Aorta (tissue), 5 donors: ENCODE measurements around the gene HMGCS2. TPM values are rescaled to one million over a fixed set of nuclear protein-coding genes. Genes with fewer than 3 reads are reported as not detected.
"Not testable (repeated sequence)": the region's sequence is repeated elsewhere in the genome, so short reads cannot be mapped to it uniquely, and the experiment has no call there.

Experiments
- ATAC-seq: fragments of 200-7000 bp; cut with Tn5 transposase; one replicate; pipeline ENCODE4 v1.9.1; 2022; ENCODE audit warnings: moderate library complexity; ENCODE audit not compliant: low FRiP score
- DNase-seq, 2 donors: peaks; one replicate each; pipeline ENCODE4 v3.0.0-alpha.2; 2020
- H3K27ac ChIP-seq, 2 donors: one replicate each; pipeline ENCODE4 v1.5.1; 2013; ENCODE audit warnings: low read length in 2 of 2, mild to moderate bottlenecking in 2 of 2, moderate library complexity in 2 of 2, control low read depth in 1 of 2, inconsistent platforms in 1 of 2, low read depth in 1 of 2
- H3K27me3 ChIP-seq, 2 donors: one replicate each; pipeline ENCODE4 v1.6.1; 2013; ENCODE audit warnings: control low read depth in 1 of 2, low read length in 1 of 2, mild to moderate bottlenecking in 1 of 2, moderate library complexity in 1 of 2; ENCODE audit not compliant: insufficient read depth in 2 of 2, control insufficient read depth in 1 of 2
- H3K36me3 ChIP-seq, 2 donors: one replicate each; pipeline ENCODE4 v1.6.1; 2013; ENCODE audit warnings: control low read depth in 1 of 2, low read length in 1 of 2, mild to moderate bottlenecking in 1 of 2; ENCODE audit not compliant: insufficient read depth in 2 of 2, control insufficient read depth in 1 of 2
- H3K4me1 ChIP-seq, 2 donors: one replicate each; pipeline ENCODE4 v1.6.1; 2013; ENCODE audit warnings: low read length in 2 of 2, control low read depth in 1 of 2, mild to moderate bottlenecking in 1 of 2, moderate library complexity in 1 of 2; ENCODE audit not compliant: insufficient read depth in 2 of 2, control insufficient read depth in 1 of 2
- H3K4me3 ChIP-seq, 2 donors: one replicate each; pipeline ENCODE4 v1.5.1; 2013; ENCODE audit warnings: low read length in 2 of 2, control low read depth in 1 of 2, mild to moderate bottlenecking in 1 of 2
- H3K9me3 ChIP-seq: one replicate; pipeline ENCODE4 v1.6.1; 2013; ENCODE audit warnings: mild to moderate bottlenecking, low read length; ENCODE audit not compliant: control insufficient read depth
- WGBS, 2 donors: extraction: QIAGEN DNeasy Blood & Tissue Kit; methylation state at CpG; one replicate each; pipeline ENCODE4 v1.1.7; 2013; 5-methylcytosine and 5-hydroxymethylcytosine counted together
- intact Hi-C, 2 donors: fragments of 100-400 bp; cut with DNase I; formaldehyde crosslinking; loops; one replicate each; pipeline versions ENCODE4 v1.14.2 to v1.15.0; 2022
- polyA plus RNA-seq, 2 donors: library from polyadenylated mRNA; stranded (reverse); fragments of 200-250 nt; gene quantifications; one replicate each; pipeline ENCODE4 v1.2.3, GENCODE V29; 2013
- total RNA-seq, 2 donors: library from RNA; stranded (reverse); fragmentation: NEBNext Ultra II Directional; extraction: Animal tissue kit (Norgen Biotek cat#: 25700); gene quantifications; one replicate each; pipeline ENCODE4 v1.2.1, GENCODE V29; 2021
- donor health status: healthy with polysubstance abuse.
- donor health status: Bipolar disorder and iron deficiency.
- donor health status: DM: no; HTN: no; CAD: no.
- donor health status: DM: no; HTN: no; CAD: no.
- donor health status: DM: yes; HTN: yes; CAD: no.

Gene HMGCS2
- total and polyA plus RNA-seq, 4 donors: 1.1 to 9.8 TPM; not detected in 2

GRCh38 chr1:119794876-119795240, 26.2 kb upstream of the HMGCS2 start:
- intact Hi-C loops: no loop called here
- Histone ChIP-seq H3K27ac (no peak overlapping the region), H3K9me3 (no peaks in the 10 kb centered on the region), H3K27me3 (no peaks in the 10 kb centered on the region), H3K36me3 (no peaks in the 10 kb centered on the region), H3K4me1 (no peaks in the 10 kb centered on the region), H3K4me3 (no peak overlapping the region)
- DNase-seq: no peak
- no peak for ATAC-seq
- 21 to 25% methylated on average over 3 of the region's 3 CpGs for WGBS, 2 donors

DNA sequence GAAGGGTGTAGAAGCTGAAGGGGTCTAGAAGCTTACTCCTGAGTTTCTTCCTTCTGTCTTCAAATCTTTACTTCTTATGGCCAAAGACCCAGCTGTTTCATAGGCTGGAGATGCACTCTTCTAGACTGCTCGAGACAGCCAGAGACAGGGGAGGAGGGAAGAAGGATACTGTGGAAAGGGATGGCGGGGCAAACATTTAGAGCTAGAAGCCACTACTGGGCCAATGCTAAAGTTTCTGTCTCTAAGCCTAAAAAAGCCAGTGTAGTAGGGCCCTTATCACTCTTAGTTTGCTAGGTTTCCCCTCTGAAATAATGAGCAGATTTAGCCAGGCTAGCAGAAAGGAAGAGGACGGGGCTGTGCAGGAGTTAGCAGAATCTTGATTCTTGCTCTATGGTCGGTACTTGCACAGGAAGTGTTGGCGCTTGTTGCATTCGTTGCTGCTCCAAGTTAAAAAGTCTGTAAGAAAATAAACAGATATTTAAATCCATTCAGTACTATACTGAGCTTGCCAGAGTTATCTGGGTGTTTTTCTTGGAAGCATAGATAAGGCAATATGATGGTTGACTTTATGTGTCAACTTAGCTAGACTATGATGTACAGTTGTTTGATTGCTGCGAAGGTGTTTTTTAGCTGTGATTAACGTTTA, 25.6 kb upstream of the HMGCS2 start:
- WGBS, 2 donors: 20 to 28% methylated on average over 8 of the region's 8 CpGs
- ATAC-seq (no peak), DNase-seq (no peak)
- H3K27ac ChIP-seq: no peak overlapping the region
- H3K4me3 ChIP-seq: no peak overlapping the region
- no peaks in the 10 kb centered on the region for H3K9me3 ChIP-seq
- intact Hi-C loops: no loop called here
- no peaks in the 10 kb centered on the region for H3K36me3 ChIP-seq
- no peaks in the 10 kb centered on the region for H3K27me3 ChIP-seq
- H3K4me1 ChIP-seq: no peaks in the 10 kb centered on the region

DNA sequence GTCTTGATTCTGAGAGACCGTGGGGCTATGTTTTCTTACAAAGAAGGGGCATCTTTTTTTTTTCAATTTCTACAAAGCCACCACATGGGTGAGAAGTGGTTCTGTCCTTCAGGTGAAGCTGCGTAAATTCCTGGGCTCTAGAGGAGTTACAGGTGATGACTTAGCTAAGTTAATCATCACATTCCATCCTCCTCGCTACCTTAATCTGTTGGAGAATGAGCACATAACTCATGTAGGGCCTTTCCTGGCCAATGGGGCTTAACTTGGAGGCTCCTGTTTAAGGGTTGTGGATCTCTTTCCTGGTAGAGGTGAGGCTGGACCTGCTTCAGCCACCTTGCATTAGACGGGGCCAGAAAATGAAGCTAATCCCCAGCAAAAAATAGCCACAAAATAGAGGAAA, 22.7 kb upstream of the HMGCS2 start:
- 95 to 98% methylated on average over 4 of the region's 4 CpGs for WGBS, 2 donors
- intact Hi-C loops: no loop called here

DNA sequence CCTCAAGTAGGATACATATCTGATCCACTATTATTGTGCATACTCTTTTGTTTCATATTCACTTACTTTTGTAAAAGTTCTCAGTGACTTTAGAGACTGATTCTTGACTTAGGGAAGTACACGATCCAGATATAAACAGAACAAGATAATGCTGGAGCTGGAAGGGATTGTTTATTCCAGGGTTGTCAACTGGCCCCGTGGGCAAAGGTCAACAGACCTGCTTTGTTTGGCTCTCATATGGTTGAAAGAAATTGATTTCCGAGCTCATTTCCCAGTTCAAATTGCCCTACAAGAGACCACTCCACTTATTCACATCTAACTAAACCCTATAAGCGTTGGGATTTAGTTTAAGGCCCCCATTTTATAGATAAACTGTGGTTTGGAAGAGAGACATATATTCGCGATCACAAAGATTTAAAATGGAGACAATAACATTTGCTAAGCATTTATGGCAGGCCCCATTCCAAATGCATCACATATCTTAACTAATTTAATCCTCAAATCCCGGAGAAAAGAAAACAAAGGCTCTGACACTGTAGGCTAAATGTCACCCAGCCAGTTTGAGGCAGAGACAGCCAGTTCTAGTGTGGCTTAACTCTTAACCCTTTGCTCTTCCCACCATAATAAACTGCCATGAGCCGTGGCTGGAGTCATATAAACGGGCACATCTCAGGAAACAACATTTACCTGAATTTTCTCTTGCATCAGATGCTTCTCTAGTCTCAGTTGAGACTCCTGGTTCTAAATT, 21.9 kb upstream of the HMGCS2 start:
- intact Hi-C loops: no loop called here
- H3K27me3 ChIP-seq: no peaks in the 10 kb centered on the region
- H3K4me1 ChIP-seq: no peaks in the 10 kb centered on the region
- no peaks in the 10 kb centered on the region for H3K36me3 ChIP-seq
- no peak overlapping the region for H3K4me3 ChIP-seq
- WGBS, 2 donors: 53 to 60% methylated on average over 9 of the region's 9 CpGs
- ATAC-seq (no peak), DNase-seq (no peak)
- H3K27ac ChIP-seq: no peak overlapping the region
- no peaks in the 10 kb centered on the region for H3K9me3 ChIP-seq

More for the DNA sequence above, 22.7 kb upstream of the HMGCS2 start:
- no peak overlapping the region for H3K4me3 ChIP-seq
- H3K4me1 ChIP-seq: no peaks in the 10 kb centered on the region
- no peaks in the 10 kb centered on the region for H3K36me3 ChIP-seq
- no peaks in the 10 kb centered on the region for H3K27me3 ChIP-seq
- no peak overlapping the region for H3K27ac ChIP-seq
- H3K9me3 ChIP-seq: no peaks in the 10 kb centered on the region
- no peak for DNase-seq
- ATAC-seq: no peak

DNA sequence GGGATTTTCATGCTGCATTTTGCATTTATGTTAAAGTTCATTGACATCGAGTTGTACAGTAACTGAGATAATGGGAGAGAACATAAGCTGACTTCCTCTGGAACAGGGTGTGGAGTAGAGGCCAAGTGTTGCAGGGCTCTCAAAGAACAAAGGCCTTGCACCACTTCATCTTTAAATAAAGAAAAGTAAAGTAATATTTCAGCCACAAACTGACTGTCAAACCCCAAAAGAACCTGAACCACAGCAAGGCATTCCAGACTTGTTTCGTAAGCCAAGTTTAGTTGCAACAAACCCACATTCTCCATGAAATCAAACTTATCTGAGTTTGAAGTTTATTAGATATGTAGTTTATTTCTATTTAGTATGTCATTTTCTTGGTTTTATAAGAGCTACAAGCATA, 19.1 kb upstream of the HMGCS2 start:
- no peaks in the 10 kb centered on the region for H3K4me1 ChIP-seq
- 51 to 59% methylated on average over 2 of the region's 2 CpGs for WGBS, 2 donors
- no peaks in the 10 kb centered on the region for H3K9me3 ChIP-seq
- H3K36me3 ChIP-seq: no peaks in the 10 kb centered on the region
- DNase-seq (no peak), ATAC-seq (no peak)
- no peak overlapping the region for H3K4me3 ChIP-seq
- no peak overlapping the region for H3K27ac ChIP-seq
- H3K27me3 ChIP-seq: no peaks in the 10 kb centered on the region
- intact Hi-C loops: no loop called here

DNA sequence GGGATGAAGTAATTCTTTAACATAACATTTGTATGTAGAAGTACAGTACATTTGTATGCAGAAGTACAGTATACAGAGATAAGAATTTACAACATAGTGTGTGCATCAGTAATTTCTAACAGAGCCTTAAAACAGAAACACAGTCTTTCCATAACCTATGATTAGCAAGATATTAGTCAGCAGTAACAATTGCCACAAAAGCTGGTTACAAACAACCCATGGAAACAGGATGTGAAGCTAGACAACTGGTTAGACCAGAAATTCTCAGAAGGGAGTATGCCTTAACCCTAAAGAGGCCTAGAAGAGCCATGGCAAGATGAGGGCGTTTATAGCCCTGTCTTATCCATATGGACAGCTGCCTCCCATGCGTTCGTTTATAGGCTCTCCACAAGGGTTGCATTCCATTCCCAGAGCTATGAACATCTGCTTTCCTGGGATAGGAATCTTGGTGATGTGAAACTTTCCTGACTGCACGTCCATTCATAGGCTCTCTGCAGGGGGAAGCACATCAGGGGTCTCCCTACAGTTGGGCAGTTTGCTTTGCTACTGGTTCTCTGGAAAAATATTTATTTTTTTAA, 17.9 kb upstream of the HMGCS2 start:
- DNase-seq, H3K4me1 ChIP-seq, H3K4me3 ChIP-seq, H3K9me3 ChIP-seq, ATAC-seq, H3K36me3 ChIP-seq, H3K27me3 ChIP-seq, intact Hi-C loops, H3K27ac ChIP-seq: not testable (repeated sequence)
- 73% methylated on average over 4 of the region's 4 CpGs for WGBS, 2 donors

GRCh38 chr1:119786046-119786445, 17.3 kb upstream of the HMGCS2 start:
- H3K4me1 ChIP-seq, H3K9me3 ChIP-seq, H3K4me3 ChIP-seq, intact Hi-C loops, DNase-seq, ATAC-seq, H3K27me3 ChIP-seq, H3K36me3 ChIP-seq, H3K27ac ChIP-seq: not testable (repeated sequence)
- 65 to 75% methylated on average over 7 of the region's 7 CpGs for WGBS, 2 donors

DNA sequence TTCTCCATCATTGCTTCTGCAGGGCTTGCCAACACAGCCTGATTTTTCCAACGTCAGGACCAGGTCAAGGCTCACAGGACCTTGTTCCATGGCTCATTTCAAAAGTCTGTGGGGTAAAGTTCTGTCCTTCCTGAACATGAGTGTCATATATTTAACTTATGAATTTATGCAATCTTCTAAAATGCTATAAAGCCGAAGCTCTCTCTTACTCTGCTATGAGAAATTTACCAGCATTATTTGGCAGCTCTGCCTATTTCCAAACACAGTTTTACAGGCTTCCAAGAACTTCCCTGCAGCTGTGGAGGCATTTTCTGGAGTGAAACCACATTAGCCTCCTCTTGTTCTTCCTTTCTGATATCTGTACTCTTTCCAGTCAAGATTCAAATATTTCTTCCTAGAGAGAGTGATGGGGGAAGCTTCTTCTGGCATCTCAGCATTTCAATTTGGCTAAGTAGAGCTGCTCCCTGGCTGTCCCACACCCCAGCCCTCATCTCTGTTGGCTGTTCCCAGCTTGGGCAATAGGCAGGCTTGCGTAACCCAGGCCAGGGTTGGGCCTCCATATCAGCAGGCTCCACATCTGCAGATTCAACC, 15.6 kb upstream of the HMGCS2 start:
- ATAC-seq: peak; percentile 82
- 69 to 73% methylated on average over 3 of the region's 3 CpGs for WGBS, 2 donors

More for the DNA sequence above, 15.6 kb upstream of the HMGCS2 start:
- DNase-seq: peak; percentile 64 to 81
- Histone ChIP-seq H3K4me1 (no peaks in the 10 kb centered on the region), H3K36me3 (no peaks in the 10 kb centered on the region), H3K27ac (no peak overlapping the region), H3K4me3 (no peak overlapping the region), H3K27me3 (no peaks in the 10 kb centered on the region), H3K9me3 (no peaks in the 10 kb centered on the region)
- intact Hi-C loops: no loop called here
